Ascending aorta (tissue), 2 donors: ENCODE data around the gene WIPF3. TPM values are rescaled to one million over a fixed set of nuclear protein-coding genes. Genes with fewer than 3 reads are reported as not detected.
A peak's percentile ranks its signal among the peaks of the same experiment; 100 is the strongest.

Experiments
- DNase-seq, 2 donors: peaks; one replicate each; pipeline ENCODE4 v3.0.0-alpha.2; 2019; ENCODE audit warnings: low spot score in 2 of 2
- H3K27ac ChIP-seq, 2 donors: fragments of 200-600 bp; sonication (generic); one replicate each; pipeline ENCODE4 v1.5.1; 2016 to 2017; ENCODE audit warnings: mild to moderate bottlenecking in 1 of 2
- H3K27me3 ChIP-seq: fragments of 200-600 bp; sonication (generic); one replicate; pipeline ENCODE4 v1.5.1; 2017
- H3K36me3 ChIP-seq, 2 donors: fragments of 200-600 bp; sonication (generic); one replicate each; pipeline ENCODE4 v1.5.1; 2016
- H3K4me1 ChIP-seq, 2 donors: fragments of 200-600 bp; sonication (generic); one replicate each; pipeline ENCODE4 v1.5.1; 2016 to 2017; ENCODE audit warnings: mild to moderate bottlenecking in 1 of 2
- H3K4me3 ChIP-seq, 2 donors: fragments of 200-600 bp; sonication (generic); one replicate each; pipeline ENCODE4 v1.5.1; 2016 to 2017; ENCODE audit warnings: mild to moderate bottlenecking in 1 of 2
- H3K9me3 ChIP-seq, 2 donors: fragments of 200-600 bp; sonication (generic); one replicate each; pipeline ENCODE4 v1.5.1; 2016
- CTCF ChIP-seq, 3 experiments: fragments of 200-600 bp in 2 of 3; fragments of 450-650 bp in 1 of 3; sonication (generic) in 2 of 3; IDR thresholded peaks; one replicate each; pipeline ENCODE4 v1.5.1; 2016 to 2019; ENCODE audit warnings: antibody characterized with exemption in 3 of 3, mild to moderate bottlenecking in 1 of 3, moderate library complexity in 1 of 3
- intact Hi-C: fragments of 100-400 bp; cut with DNase I; formaldehyde crosslinking; loops from one replicate; pipeline ENCODE4 v1.15.1; 2023
- total RNA-seq: library from RNA; depleted of rRNA; stranded (reverse); fragments of >200 nt; gene quantifications from one replicate; pipeline ENCODE4 v1.1.0, GENCODE V29; 2016

WIPF3 gene
- total RNA-seq, 1 donor from 2014 or later: 4.6 TPM

DNA sequence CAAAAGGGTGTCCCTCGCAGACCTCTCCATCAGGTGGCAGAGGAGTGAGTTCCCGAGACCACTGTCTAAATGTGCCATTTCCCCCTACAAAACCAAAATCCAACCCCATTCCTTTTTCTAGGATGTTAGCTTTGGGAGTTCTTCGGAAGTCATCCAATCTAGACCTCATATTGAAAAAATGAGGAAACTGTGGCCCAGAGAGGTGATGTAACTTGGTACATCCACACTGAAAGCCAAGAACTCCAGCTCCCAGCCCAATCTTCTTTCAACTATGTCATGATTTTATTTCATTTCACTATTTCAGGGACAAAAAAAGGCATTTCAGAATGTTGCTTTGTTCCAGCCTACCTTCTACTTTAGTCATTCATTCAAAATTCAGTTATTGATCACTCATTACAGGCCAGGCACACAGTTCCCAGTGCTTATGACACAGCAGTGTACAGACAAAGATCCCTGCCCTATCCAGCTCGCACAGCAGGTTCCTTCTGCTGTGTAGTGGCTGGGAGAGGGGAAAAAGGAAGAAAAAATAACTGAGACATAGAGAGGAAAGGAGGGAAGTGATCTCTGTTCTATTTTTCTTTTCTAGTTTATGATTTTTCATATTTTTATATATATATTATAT, 147.5 kb downstream of the WIPF3 start:
- H3K4me3 ChIP-seq: no peak overlapping the region
- H3K36me3 ChIP-seq: peaks cover 15 to 26% of the 10 kb centered on the region in 2 donors
- intact Hi-C loops: no loop called here
- H3K4me1 ChIP-seq: no peaks in the 10 kb centered on the region
- no peaks in the 10 kb centered on the region for H3K9me3 ChIP-seq
- H3K27ac ChIP-seq: peak overlapping the region; percentile 41 to 56
- no peaks in the 10 kb centered on the region for H3K27me3 ChIP-seq
- no peak for DNase-seq
- TF ChIP-seq CTCF (IDR thresholded peaks at IDR 0.05): no peak

DNA sequence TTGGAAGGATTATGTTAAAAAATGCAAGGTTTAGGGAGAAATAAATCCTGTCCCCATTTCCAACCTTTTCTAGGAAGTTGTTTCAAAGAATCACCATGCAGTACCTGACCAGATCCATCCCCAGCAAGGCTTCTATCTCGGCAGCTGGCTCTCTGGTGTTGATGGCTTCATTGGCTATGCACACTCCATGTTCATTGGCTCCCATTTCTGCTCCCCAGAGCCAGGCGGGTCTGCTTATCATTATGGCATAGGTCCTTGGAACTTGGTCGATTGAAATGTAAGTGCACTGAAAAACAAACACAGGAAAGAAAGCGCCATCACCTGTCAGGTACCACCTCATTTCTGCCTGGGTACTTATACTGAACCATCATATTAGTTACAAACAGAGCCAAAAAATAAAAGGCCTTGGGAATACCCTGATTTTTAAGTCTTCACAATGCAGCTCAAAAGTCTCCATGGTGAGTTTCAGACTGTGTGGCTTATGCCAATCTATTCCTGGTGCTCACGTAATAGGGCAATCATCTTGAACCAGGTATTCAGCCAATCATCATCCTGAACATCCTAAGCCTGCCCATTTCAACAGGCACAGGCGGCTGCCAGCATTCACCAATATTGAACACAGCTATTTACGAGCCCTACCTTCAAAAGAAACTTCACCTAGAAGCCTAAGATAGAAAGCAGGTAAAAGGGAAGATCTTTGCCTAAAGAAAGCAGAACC, 148.9 kb downstream of the WIPF3 start:
- intact Hi-C loops: no loop called here
- Histone ChIP-seq H3K36me3 (peaks cover 13 to 30% of the 10 kb centered on the region in 2 donors), H3K27ac (no peak overlapping the region), H3K4me3 (no peak overlapping the region), H3K9me3 (no peaks in the 10 kb centered on the region), H3K27me3 (no peaks in the 10 kb centered on the region), H3K4me1 (no peaks in the 10 kb centered on the region)
- TF ChIP-seq CTCF (IDR thresholded peaks at IDR 0.05): no peak
- no peak for DNase-seq

DNA sequence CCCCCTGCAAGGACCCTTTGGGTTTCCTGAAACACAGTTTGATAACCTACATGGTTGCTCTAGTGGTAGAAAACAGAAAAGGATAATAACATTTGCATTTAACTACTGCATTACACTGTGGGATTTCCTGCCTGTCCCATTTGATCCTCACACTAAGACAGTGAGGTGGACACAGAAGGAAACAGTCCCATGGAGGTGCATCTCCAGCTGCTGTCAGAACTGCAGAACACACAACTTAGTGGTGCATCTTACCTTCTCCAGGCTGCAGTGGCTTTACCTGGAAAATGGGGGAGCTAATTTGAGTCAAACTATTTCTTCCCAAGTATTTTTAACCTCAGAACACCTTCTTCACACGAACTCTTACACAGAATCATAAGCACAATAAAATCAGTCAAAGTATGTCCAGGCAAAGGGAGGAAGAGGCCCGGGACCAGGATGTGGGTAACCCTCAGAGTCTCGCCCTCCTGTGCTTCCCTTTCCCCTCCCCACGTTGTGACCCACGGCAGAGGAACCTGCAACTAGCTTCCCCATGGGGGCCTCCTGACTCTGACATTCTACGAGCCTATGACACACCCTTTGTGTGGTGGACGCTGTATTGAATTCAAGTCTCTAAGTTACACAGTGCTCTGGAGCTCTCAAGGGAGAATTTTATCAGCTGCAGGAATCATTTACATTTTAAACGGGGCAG, 149.6 kb downstream of the WIPF3 start:
- no peak overlapping the region for H3K4me3 ChIP-seq
- H3K4me1 ChIP-seq: no peaks in the 10 kb centered on the region
- no peak overlapping the region for H3K27ac ChIP-seq
- H3K36me3 ChIP-seq: peaks cover 11 to 24% of the 10 kb centered on the region in 2 donors
- intact Hi-C loops: no loop called here
- no peak for DNase-seq
- no peaks in the 10 kb centered on the region for H3K27me3 ChIP-seq
- no peaks in the 10 kb centered on the region for H3K9me3 ChIP-seq
- TF ChIP-seq CTCF (IDR thresholded peaks at IDR 0.05): no peak

DNA sequence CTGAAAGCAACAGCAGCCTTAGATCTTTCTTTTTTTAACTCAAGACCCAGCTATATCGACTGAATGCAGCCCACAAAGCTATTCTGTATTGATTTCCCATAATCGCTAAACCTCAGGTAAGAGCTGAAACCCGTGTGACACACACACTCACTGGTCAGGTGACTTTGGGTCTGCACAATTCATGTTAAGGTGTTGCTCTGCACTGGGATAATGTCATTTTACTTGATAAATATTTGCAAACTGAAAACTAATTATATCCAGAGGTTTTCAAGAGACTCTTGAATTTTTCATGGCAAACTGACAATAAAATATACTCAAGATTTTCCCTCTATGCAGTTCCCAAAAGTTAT, 150.2 kb downstream of the WIPF3 start:
- H3K27ac ChIP-seq: no peak overlapping the region
- DNase-seq: no peak
- TF ChIP-seq CTCF (IDR thresholded peaks at IDR 0.05): no peak
- no peaks in the 10 kb centered on the region for H3K9me3 ChIP-seq
- H3K4me3 ChIP-seq: no peak overlapping the region
- H3K27me3 ChIP-seq: no peaks in the 10 kb centered on the region
- H3K4me1 ChIP-seq: no peaks in the 10 kb centered on the region
- H3K36me3 ChIP-seq: peaks cover 6 to 19% of the 10 kb centered on the region in 2 donors
- intact Hi-C loops: no loop called here

DNA sequence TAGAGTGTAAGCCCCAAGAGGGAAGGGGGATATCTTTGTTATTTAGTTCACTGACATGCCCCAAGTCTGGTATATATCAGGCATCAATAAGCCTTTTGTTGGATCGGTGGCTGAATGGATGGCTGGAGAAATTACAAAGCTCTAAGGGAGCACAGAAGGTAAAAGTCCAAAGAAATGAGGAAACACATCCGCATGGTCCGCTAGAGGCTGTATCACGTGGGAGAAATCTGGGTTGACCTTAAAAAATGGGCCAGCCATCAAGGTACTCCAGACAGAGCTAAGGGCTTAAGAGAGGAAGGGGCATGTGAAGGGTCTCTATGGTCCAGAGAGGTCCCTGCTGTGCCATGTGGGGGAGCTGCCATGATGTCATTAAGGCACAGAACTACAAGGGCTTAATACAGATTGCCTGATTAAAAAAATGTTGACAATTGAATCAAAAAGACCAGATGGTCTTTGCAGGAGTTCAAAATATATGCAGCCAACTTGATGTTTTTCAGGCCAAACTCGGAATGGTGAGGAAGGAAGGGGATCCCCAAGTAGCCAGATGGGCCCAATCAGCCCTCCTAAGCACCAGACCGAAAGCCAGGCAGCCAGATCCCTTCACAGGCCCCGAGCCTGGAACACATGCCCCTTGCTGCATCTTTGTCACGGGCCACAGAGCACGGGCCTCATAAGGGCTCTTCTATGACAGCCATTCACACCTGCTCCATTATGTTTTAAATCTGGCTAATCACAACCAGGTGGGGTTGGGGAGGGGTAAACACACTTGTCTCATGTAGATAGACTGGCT, 151.4 kb downstream of the WIPF3 start:
- Histone ChIP-seq H3K27me3 (no peaks in the 10 kb centered on the region), H3K36me3 (peaks cover 0 to 12% of the 10 kb centered on the region in 2 donors), H3K27ac (no peak overlapping the region), H3K9me3 (no peaks in the 10 kb centered on the region), H3K4me3 (no peak overlapping the region), H3K4me1 (no peaks in the 10 kb centered on the region)
- TF ChIP-seq CTCF (IDR thresholded peaks at IDR 0.05): no peak
- no peak for DNase-seq
- intact Hi-C loops: no loop called here
